ENCODE measurements around the gene RTN4RL2. TPM values are rescaled to one million over a fixed set of nuclear protein-coding genes. Genes with fewer than 3 reads are reported as not detected.

Gene RTN4RL2
- total RNA-seq (2013): 0.12 TPM
- under 1 TPM; 0.40 to 0.53 (median 0.44) TPM for polyA plus RNA-seq
- 0.40 TPM in 1 of 2 replicates, not detected in the other for polyA minus RNA-seq
- 0.06 to 3.9 (median 0.81) reads per million in 11 experiments for total RNA-seq

- H3K4me3 Mint-ChIP-seq: peak within 1 kb of the TSS; percentile 74 to 97
- H3K27me3 ChIP-seq (ENCODE audit: control insufficient read depth in 2 of 2, insufficient read depth in 2 of 2, low read length in 2 of 2): peaks cover 25 to 52% of the 10 kb centered on the region in 2 donors
- peaks cover 39 to 59% (median 56%) of the 10 kb centered on the region in 3 donors for H3K27me3 Mint-ChIP-seq (ENCODE audit: low read depth in 3 of 3)
- H2AFZ ChIP-seq (ENCODE audit: insufficient read depth, low read depth, low read length, poor library complexity, severe bottlenecking): peak within 1 kb of the TSS; percentile 81
- H3K9me3 ChIP-seq (replicated peaks in 1 of 2; ENCODE audit: control insufficient read depth in 1 of 2, insufficient read depth in 1 of 2, low read length in 2 of 2): peaks cover 0 to 4% of the 10 kb centered on the region in 2 donors
- peak within 1 kb of the TSS; percentile 16 to 81 (median 27) for H3K4me3 ChIP-seq (replicated peaks in 1 of 3; ENCODE audit: low read depth in 2 of 3, low read length in 3 of 3)
- H3K36me3 ChIP-seq (replicated peaks in 1 of 2; ENCODE audit: control insufficient read depth in 1 of 2, insufficient read depth in 2 of 2, low read length in 2 of 2): no peaks in the 10 kb centered on the region
- H3K79me2 ChIP-seq (ENCODE audit: insufficient read depth, low read length): no peaks in the 10 kb centered on the region
- peak within 1 kb of the TSS; percentile 36 for H3K9ac ChIP-seq (ENCODE audit: insufficient read depth, low read length, poor library complexity, severe bottlenecking)
- peak within 1 kb of the TSS; percentile 93 for H3K4me2 ChIP-seq (replicated peaks; ENCODE audit: extremely low read depth, low read length, poor library complexity, severe bottlenecking)
- no peak within 1 kb of the TSS for H3K27ac ChIP-seq (ENCODE audit: low read depth in 1 of 2, low read length in 2 of 2)
- 0% methylated on average over 41 of the region's 66 CpGs for WGBS (ENCODE audit: insufficient coverage)
- H3K36me3 Mint-ChIP-seq: peaks cover 2 to 19% of the 10 kb centered on the region in 2 donors
- H4K20me1 ChIP-seq (ENCODE audit: insufficient read depth, low read length): no peaks in the 10 kb centered on the region
- peak within 1 kb of the TSS in 2 of 7 donors; percentile 30 to 52 for H3K27ac Mint-ChIP-seq
- TF ChIP-seq CTCF (IDR thresholded peaks at IDR 0.05): no peak
- H3K4me1 Mint-ChIP-seq: peaks cover 44% of the 10 kb centered on the region
- peaks cover 0 to 28% (median 7%) of the 10 kb centered on the region in 7 donors for H3K9me3 Mint-ChIP-seq
- peaks cover 44 to 45% of the 10 kb centered on the region in 2 donors for H3K4me1 ChIP-seq (ENCODE audit: control insufficient read depth in 1 of 2, insufficient read depth in 2 of 2, low read length in 2 of 2)
- intact Hi-C loops (cut with micrococcal nuclease): no loop called here
- peak in 2 of 3 donors; percentile 40 to 49 for DNase-seq
Measured at GRCh38 chr11:57460022-57460757, at the start of gene RTN4RL2. Gene RTN4RL2, plus strand, starts transcription at chr11:57460528. Its CDS starts 338 bp downstream, at chr11:57460866.

GRCh38 chr11:57413681-57414080, 46.6 kb upstream of the RTN4RL2 start:
- no peak for TF ChIP-seq CTCF (IDR thresholded peaks at IDR 0.05)
- Mint-ChIP-seq H3K9me3 (peaks cover 0 to 6% (median 0%) of the 10 kb centered on the region in 7 donors), H3K4me3 (no peak overlapping the region), H3K4me1 (peaks cover 3% of the 10 kb centered on the region), H3K36me3 (peaks cover 84 to 94% of the 10 kb centered on the region in 2 donors), H3K27ac (peak overlapping the region in 3 of 7 donors; percentile 15 to 56 (median 30)), H3K27me3 (ENCODE audit: low read depth in 3 of 3) (peaks cover 0 to 3% (median 1%) of the 10 kb centered on the region in 3 donors)
- Histone ChIP-seq H3K27ac (ENCODE audit: low read depth in 1 of 2, low read length in 2 of 2) (peak overlapping the region in 1 of 2 donors; percentile 24), H3K9ac (ENCODE audit: insufficient read depth, low read length, poor library complexity, severe bottlenecking) (no peak overlapping the region), H3K36me3 (replicated peaks in 1 of 2; ENCODE audit: control insufficient read depth in 1 of 2, insufficient read depth in 2 of 2, low read length in 2 of 2) (peaks cover 96 to 98% of the 10 kb centered on the region in 2 donors), H4K20me1 (ENCODE audit: insufficient read depth, low read length) (peaks cover 87% of the 10 kb centered on the region), H3K4me1 (ENCODE audit: control insufficient read depth in 1 of 2, insufficient read depth in 2 of 2, low read length in 2 of 2) (no peaks in the 10 kb centered on the region), H3K79me2 (ENCODE audit: insufficient read depth, low read length) (peaks cover 58% of the 10 kb centered on the region), H3K4me2 (replicated peaks; ENCODE audit: extremely low read depth, low read length, poor library complexity, severe bottlenecking) (no peak overlapping the region), H3K4me3 (replicated peaks in 1 of 3; ENCODE audit: low read depth in 2 of 3, low read length in 3 of 3) (no peak overlapping the region), H3K27me3 (ENCODE audit: control insufficient read depth in 2 of 2, insufficient read depth in 2 of 2, low read length in 2 of 2) (no peaks in the 10 kb centered on the region), H3K9me3 (replicated peaks in 1 of 2; ENCODE audit: control insufficient read depth in 1 of 2, insufficient read depth in 1 of 2, low read length in 2 of 2) (no peaks in the 10 kb centered on the region), H2AFZ (ENCODE audit: insufficient read depth, low read depth, low read length, poor library complexity, severe bottlenecking) (no peak overlapping the region)
- intact Hi-C loops (cut with micrococcal nuclease): no loop called here
- WGBS (ENCODE audit: insufficient coverage): 95% methylated on average over 4 of the region's 4 CpGs
- DNase-seq: no peak

All from CD14-positive monocyte (primary cell).